ENCODE data around the gene SCNN1G. TPM values are rescaled to one million over a fixed set of nuclear protein-coding genes. Genes with fewer than 3 reads are reported as not detected.
"Not testable (repeated sequence)": the region's sequence is repeated elsewhere in the genome, so short reads cannot be mapped to it uniquely, and the experiment has no call there.

SCNN1G gene
- total RNA-seq, 1 donor from 2014 or later: not detected

GRCh38 chr16:23252310-23252709 is 69.8 kb downstream of the SCNN1G start:
- H3K9me3 Mint-ChIP-seq: no peaks in the 10 kb centered on the region
- no peak overlapping the region for H3K27ac Mint-ChIP-seq (ENCODE audit: unreplicated experiment)
- H3K4me3 Mint-ChIP-seq: no peak overlapping the region
- H3K36me3 Mint-ChIP-seq (ENCODE audit: low read depth): no peaks in the 10 kb centered on the region
- no peak for TF ChIP-seq CTCF (conservative IDR thresholded peaks at IDR 0.05)
- peaks cover 9% of the 10 kb centered on the region for H3K4me1 Mint-ChIP-seq
- no peak for DNase-seq (ENCODE audit: low read depth, low spot score)
- H3K27me3 Mint-ChIP-seq (ENCODE audit: low read depth): peaks cover 19% of the 10 kb centered on the region

GRCh38 chr16:23253650-23254049 is 71.1 kb downstream of the SCNN1G start:
- not testable (repeated sequence) for DNase-seq (ENCODE audit: low read depth, low spot score); H3K9me3 Mint-ChIP-seq; H3K4me1 Mint-ChIP-seq; H3K36me3 Mint-ChIP-seq (ENCODE audit: low read depth); H3K4me3 Mint-ChIP-seq; H3K27ac Mint-ChIP-seq (ENCODE audit: unreplicated experiment)
- peaks cover 31% of the 10 kb centered on the region for H3K27me3 Mint-ChIP-seq (ENCODE audit: low read depth)

DNA sequence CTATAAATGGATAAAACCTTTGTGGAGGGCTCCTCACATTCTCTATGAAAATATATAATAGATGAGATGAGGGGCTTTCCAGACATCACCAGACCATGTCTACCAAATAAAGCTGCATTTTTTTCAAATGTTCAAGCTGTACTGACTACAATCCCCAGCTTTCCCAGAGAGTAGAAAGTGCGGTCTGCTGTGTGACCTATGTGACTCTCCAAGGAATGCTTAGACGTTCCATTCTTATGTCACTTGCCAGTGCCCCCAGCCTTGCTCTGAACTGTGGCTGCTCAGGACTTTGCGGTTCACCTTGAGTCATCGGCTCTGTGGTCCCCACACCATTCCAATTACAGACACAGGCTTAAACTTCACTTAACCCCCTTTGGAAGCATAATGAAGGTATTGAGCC is 71.8 kb downstream of the SCNN1G start:
- TF ChIP-seq CTCF (conservative IDR thresholded peaks at IDR 0.05): no peak
- no peaks in the 10 kb centered on the region for H3K4me1 Mint-ChIP-seq
- H3K4me3 Mint-ChIP-seq: no peak overlapping the region
- H3K9me3 Mint-ChIP-seq: no peaks in the 10 kb centered on the region
- H3K27me3 Mint-ChIP-seq (ENCODE audit: low read depth): peaks cover 38% of the 10 kb centered on the region
- H3K36me3 Mint-ChIP-seq (ENCODE audit: low read depth): no peaks in the 10 kb centered on the region
- DNase-seq (ENCODE audit: low read depth, low spot score): no peak
- H3K27ac Mint-ChIP-seq (ENCODE audit: unreplicated experiment): no peak overlapping the region

- Mint-ChIP-seq H3K27ac (ENCODE audit: unreplicated experiment) (no peak overlapping the region), H3K36me3 (ENCODE audit: low read depth) (no peaks in the 10 kb centered on the region), H3K9me3 (no peaks in the 10 kb centered on the region), H3K4me3 (no peak overlapping the region), H3K27me3 (ENCODE audit: low read depth) (peaks cover 43% of the 10 kb centered on the region), H3K4me1 (no peaks in the 10 kb centered on the region)
- no peak for DNase-seq (ENCODE audit: low read depth, low spot score)
- TF ChIP-seq CTCF (conservative IDR thresholded peaks at IDR 0.05): no peak
Observed at GRCh38 chr16:23255000-23255399, 72.5 kb downstream of the SCNN1G start.

- H3K4me1 Mint-ChIP-seq: no peaks in the 10 kb centered on the region
- TF ChIP-seq CTCF (conservative IDR thresholded peaks at IDR 0.05): no peak
- peaks cover 43% of the 10 kb centered on the region for H3K27me3 Mint-ChIP-seq (ENCODE audit: low read depth)
- no peak for DNase-seq (ENCODE audit: low read depth, low spot score)
- no peaks in the 10 kb centered on the region for H3K9me3 Mint-ChIP-seq
- H3K27ac Mint-ChIP-seq (ENCODE audit: unreplicated experiment): no peak overlapping the region
- H3K36me3 Mint-ChIP-seq (ENCODE audit: low read depth): no peaks in the 10 kb centered on the region
- H3K4me3 Mint-ChIP-seq: no peak overlapping the region
Observed at GRCh38 chr16:23256440-23256839, 73.9 kb downstream of the SCNN1G start.

DNA sequence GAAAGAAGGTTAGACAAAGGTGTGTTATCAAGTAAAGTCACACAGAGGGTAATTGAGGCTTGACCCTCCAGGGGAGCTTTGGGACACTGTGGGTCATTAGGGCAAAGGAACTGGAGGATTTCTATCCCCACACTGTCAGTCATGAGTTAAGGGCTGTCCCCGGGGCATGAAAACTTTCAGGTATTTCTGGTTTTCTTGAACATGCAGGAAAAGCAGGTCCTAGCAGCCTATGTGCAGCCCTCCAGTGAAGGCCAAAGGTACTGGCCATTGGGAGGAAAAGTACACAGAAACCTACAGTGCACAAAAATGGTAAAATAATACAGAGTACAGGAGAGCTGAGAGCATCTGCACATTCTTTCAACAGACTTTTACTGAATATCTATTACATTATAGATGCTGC is 75.1 kb downstream of the SCNN1G start:
- H3K9me3 Mint-ChIP-seq: no peaks in the 10 kb centered on the region
- H3K4me1 Mint-ChIP-seq: no peaks in the 10 kb centered on the region
- TF ChIP-seq CTCF (conservative IDR thresholded peaks at IDR 0.05): no peak
- peaks cover 50% of the 10 kb centered on the region for H3K27me3 Mint-ChIP-seq (ENCODE audit: low read depth)
- DNase-seq (ENCODE audit: low read depth, low spot score): no peak
- peak overlapping the region; percentile 15 for H3K27ac Mint-ChIP-seq (ENCODE audit: unreplicated experiment)
- no peaks in the 10 kb centered on the region for H3K36me3 Mint-ChIP-seq (ENCODE audit: low read depth)
- no peak overlapping the region for H3K4me3 Mint-ChIP-seq

Measured in neural crest cell (in vitro differentiated cells).